Measurements from ENCODE around the gene TRAPPC12.

DNA sequence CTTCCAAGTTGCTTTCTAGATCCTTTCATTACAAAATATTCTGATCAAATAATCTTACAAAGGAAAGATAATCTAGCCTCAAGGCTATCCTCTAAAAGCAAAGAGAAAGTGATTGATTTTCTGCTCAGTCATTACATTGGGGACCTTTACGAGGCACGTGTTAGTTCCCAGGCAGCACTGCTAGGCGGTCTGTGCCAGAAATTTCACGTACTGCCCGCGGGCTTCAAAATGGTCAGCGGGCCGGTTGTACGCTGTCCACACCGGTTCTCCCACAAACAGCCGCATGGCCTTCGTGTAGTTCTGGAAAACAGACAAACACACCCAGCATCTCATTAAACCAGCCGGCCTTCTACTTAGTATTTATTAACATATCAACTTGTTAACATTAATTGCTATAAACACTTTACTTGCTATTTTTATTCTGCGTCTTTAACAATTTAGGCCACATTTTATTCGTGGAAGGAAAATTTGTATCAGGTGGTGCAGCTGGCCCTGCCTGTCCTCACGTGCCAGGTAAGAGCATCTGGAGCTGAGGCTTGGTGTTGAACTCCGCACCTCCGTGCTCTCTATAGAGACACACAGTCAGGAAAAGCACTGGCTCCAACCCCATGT lies 119.4 kb downstream of the TRAPPC12 start:
- TF ChIP-seq, protein P1, sequence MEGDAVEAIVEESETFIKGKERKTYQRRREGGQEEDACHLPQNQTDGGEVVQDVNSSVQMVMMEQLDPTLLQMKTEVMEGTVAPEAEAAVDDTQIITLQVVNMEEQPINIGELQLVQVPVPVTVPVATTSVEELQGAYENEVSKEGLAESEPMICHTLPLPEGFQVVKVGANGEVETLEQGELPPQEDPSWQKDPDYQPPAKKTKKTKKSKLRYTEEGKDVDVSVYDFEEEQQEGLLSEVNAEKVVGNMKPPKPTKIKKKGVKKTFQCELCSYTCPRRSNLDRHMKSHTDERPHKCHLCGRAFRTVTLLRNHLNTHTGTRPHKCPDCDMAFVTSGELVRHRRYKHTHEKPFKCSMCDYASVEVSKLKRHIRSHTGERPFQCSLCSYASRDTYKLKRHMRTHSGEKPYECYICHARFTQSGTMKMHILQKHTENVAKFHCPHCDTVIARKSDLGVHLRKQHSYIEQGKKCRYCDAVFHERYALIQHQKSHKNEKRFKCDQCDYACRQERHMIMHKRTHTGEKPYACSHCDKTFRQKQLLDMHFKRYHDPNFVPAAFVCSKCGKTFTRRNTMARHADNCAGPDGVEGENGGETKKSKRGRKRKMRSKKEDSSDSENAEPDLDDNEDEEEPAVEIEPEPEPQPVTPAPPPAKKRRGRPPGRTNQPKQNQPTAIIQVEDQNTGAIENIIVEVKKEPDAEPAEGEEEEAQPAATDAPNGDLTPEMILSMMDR (IDR thresholded peaks at IDR 0.05): no peak
- no peak for TF ChIP-seq POLR2A (IDR thresholded peaks at IDR 0.05)

Data from thyroid gland (tissue), 4 donors.